SK-MEL-5 (cell line): Measurements from ENCODE around the gene WDR70. TPM values are rescaled to one million over a fixed set of nuclear protein-coding genes. Genes with fewer than 3 reads are reported as not detected.
A peak's percentile ranks its signal among the peaks of the same experiment; 100 is the strongest.

ENCODE experiments used
- DNase-seq: peaks from one replicate; pipeline ENCODE4 v3.0.0-alpha.2; 2016; ENCODE audit warnings: low read depth, low spot score
- in situ Hi-C: cut with HindIII; loops from 2 replicates; pipeline ENCODE4 v1.10.0; 2016; ENCODE audit warnings: low sequenced_read_pairs, high pct_unique_total_duplicates, low pct_unique_long_range_greater_than_20kb
- total RNA-seq: library from RNA; depleted of rRNA; stranded (reverse); fragments of >200 nt; shearing (Covaris generic); gene quantifications from 2 replicates; pipeline ENCODE4 v1.2.3, GENCODE V29; 2014

Gene WDR70
- total RNA-seq, 1 experiment from 2014 or later = 45.6 TPM

- in situ Hi-C loops = no loop called here
- DNase-seq = no peak
Observed at GRCh38 chr5:37739817-37740261, 360.7 kb downstream of the WDR70 start.

GRCh38 chr5:37740331-37741066, 361.4 kb downstream of the WDR70 start:
- in situ Hi-C loops = no loop called here

GRCh38 chr5:37742111-37742510, 363.0 kb downstream of the WDR70 start:
- in situ Hi-C loops = no loop called here
- DNase-seq = no peak

More at GRCh38 chr5:37740331-37741066, 361.4 kb downstream of the WDR70 start:
- DNase-seq = no peak

GRCh38 chr5:37751227-37751626, 372.1 kb downstream of the WDR70 start:
- in situ Hi-C loops = no loop called here
- DNase-seq = no peak

- no peak for DNase-seq
Observed at GRCh38 chr5:37754976-37755375, 375.9 kb downstream of the WDR70 start.

GRCh38 chr5:37755581-37755980, 376.5 kb downstream of the WDR70 start:
- DNase-seq = no peak
- in situ Hi-C loops = no loop called here

More at GRCh38 chr5:37754976-37755375, 375.9 kb downstream of the WDR70 start:
- in situ Hi-C loops = no loop called here

GRCh38 chr5:37756248-37756647, 377.1 kb downstream of the WDR70 start:
- in situ Hi-C loops = no loop called here
- DNase-seq = no peak

- in situ Hi-C loops = no loop called here
- DNase-seq = peak; percentile 70
Observed at GRCh38 chr5:37757980-37758582, 379.0 kb downstream of the WDR70 start.

- no peak for DNase-seq
- in situ Hi-C loops = no loop called here
Observed at GRCh38 chr5:37767251-37767650, 388.1 kb downstream of the WDR70 start.

- in situ Hi-C loops = no loop called here
- no peak for DNase-seq
Observed at GRCh38 chr5:37767961-37768360, 388.8 kb downstream of the WDR70 start.

- DNase-seq = no peak
- in situ Hi-C loops = no loop called here
Observed at GRCh38 chr5:37768371-37768770, 389.3 kb downstream of the WDR70 start.

GRCh38 chr5:37769108-37769507, 390.0 kb downstream of the WDR70 start:
- DNase-seq = no peak
- in situ Hi-C loops = no loop called here

GRCh38 chr5:37769840-37770239, 390.7 kb downstream of the WDR70 start:
- in situ Hi-C loops = no loop called here
- no peak for DNase-seq

GRCh38 chr5:37770786-37771185, 391.7 kb downstream of the WDR70 start:
- DNase-seq = no peak
- in situ Hi-C loops = no loop called here

- in situ Hi-C loops = no loop called here
- DNase-seq = no peak
Observed at GRCh38 chr5:37771203-37771611, 392.1 kb downstream of the WDR70 start.

- DNase-seq = peak; percentile 60
- in situ Hi-C loops = no loop called here
Observed at GRCh38 chr5:37771731-37772130, 392.6 kb downstream of the WDR70 start.

- no peak for DNase-seq
- in situ Hi-C loops = no loop called here
Observed at GRCh38 chr5:37772255-37772654, 393.1 kb downstream of the WDR70 start.

GRCh38 chr5:37773809-37774208, 394.7 kb downstream of the WDR70 start:
- in situ Hi-C loops = no loop called here
- DNase-seq = no peak

- in situ Hi-C loops = no loop called here
- peak; percentile 73 for DNase-seq
Observed at GRCh38 chr5:37774912-37775483, 395.9 kb downstream of the WDR70 start.
